ENCODE data around the gene KCNK4. TPM values are rescaled to one million over a fixed set of nuclear protein-coding genes. Genes with fewer than 3 reads are reported as not detected.

KCNK4 gene
- polyA plus RNA-seq, 1 donor from 2014 or later = 1.0 TPM

DNA sequence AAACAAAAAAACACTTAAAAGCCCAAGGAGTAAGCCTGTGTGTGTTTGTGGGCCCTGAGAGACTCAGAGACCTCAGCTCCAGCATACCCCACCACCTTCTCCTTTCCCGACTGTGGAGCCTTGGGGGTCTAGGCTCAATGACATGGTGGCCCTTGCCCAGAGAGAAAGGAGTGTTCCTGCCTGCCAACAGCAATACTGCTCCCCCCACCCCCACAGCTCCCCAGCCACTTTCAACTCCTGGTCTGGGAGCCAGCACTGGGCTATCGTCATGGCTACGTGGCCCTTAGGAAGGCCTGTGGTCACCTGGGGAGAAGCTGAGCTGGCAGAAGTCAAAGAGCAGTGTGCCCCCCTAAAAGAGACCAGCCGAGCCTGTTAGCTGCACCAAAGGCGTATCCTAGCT, 47.0 kb upstream of the KCNK4 start:
- Histone ChIP-seq H4K20me1 (ENCODE audit: insufficient read depth) (no peaks in the 10 kb centered on the region), H3K79me2 (replicated peaks; ENCODE audit: insufficient read depth, low read length) (peaks cover 13% of the 10 kb centered on the region), H3K9me2 (ENCODE audit: insufficient read depth, low read length) (no peaks in the 10 kb centered on the region), H2AFZ (ENCODE audit: low read depth, low read length) (no peak overlapping the region), H3K9ac (ENCODE audit: low read length) (no peak overlapping the region), H3K27me3 (ENCODE audit: insufficient read depth, low read depth, low read length) (no peaks in the 10 kb centered on the region), H3K36me3 (ENCODE audit: insufficient read depth, low read length) (no peaks in the 10 kb centered on the region), H3K27ac (ENCODE audit: low read length) (no peak overlapping the region), H3K4me2 (ENCODE audit: low read length) (no peak overlapping the region), H3K4me3 (ENCODE audit: low read length) (no peak overlapping the region), H3K9me3 (ENCODE audit: low read length) (no peaks in the 10 kb centered on the region), H3F3A (ENCODE audit: insufficient read depth, low read length, poor library complexity, severe bottlenecking) (no peaks in the 10 kb centered on the region)
- TF ChIP-seq SMC3 (conservative IDR thresholded peaks at IDR 0.05; ENCODE audit: poor library complexity) (no peak), POLR2AphosphoS5 (IDR thresholded peaks at IDR 0.05) (no peak), EZH2 (IDR thresholded peaks at IDR 0.05; ENCODE audit: borderline replicate concordance, insufficient read depth, low read length, poor library complexity, severe bottlenecking) (no peak)

- Histone ChIP-seq H3K27me3 (ENCODE audit: insufficient read depth, low read depth, low read length) (no peaks in the 10 kb centered on the region), H3K9me3 (ENCODE audit: low read length) (no peaks in the 10 kb centered on the region), H3K79me2 (replicated peaks; ENCODE audit: insufficient read depth, low read length) (peaks cover 13% of the 10 kb centered on the region), H3K9me2 (ENCODE audit: insufficient read depth, low read length) (no peaks in the 10 kb centered on the region), H3F3A (ENCODE audit: insufficient read depth, low read length, poor library complexity, severe bottlenecking) (no peaks in the 10 kb centered on the region), H3K27ac (ENCODE audit: low read length) (peak overlapping the region; percentile 57), H3K36me3 (ENCODE audit: insufficient read depth, low read length) (no peaks in the 10 kb centered on the region), H3K4me3 (ENCODE audit: low read length) (peak overlapping the region; percentile 99), H2AFZ (ENCODE audit: low read depth, low read length) (no peak overlapping the region), H4K20me1 (ENCODE audit: insufficient read depth) (no peaks in the 10 kb centered on the region), H3K9ac (ENCODE audit: low read length) (peak overlapping the region; percentile 85), H3K4me2 (ENCODE audit: low read length) (peak overlapping the region; percentile 89)
- TF ChIP-seq SMC3 (conservative IDR thresholded peaks at IDR 0.05; ENCODE audit: poor library complexity) = no peak
- no peak for TF ChIP-seq POLR2AphosphoS5 (IDR thresholded peaks at IDR 0.05)
- TF ChIP-seq MXI1 (conservative IDR thresholded peaks at IDR 0.05; ENCODE audit: poor library complexity, severe bottlenecking) = no peak
- no peak for TF ChIP-seq TAF1 (IDR thresholded peaks at IDR 0.05; ENCODE audit: low read depth)
- TF ChIP-seq, protein P1, sequence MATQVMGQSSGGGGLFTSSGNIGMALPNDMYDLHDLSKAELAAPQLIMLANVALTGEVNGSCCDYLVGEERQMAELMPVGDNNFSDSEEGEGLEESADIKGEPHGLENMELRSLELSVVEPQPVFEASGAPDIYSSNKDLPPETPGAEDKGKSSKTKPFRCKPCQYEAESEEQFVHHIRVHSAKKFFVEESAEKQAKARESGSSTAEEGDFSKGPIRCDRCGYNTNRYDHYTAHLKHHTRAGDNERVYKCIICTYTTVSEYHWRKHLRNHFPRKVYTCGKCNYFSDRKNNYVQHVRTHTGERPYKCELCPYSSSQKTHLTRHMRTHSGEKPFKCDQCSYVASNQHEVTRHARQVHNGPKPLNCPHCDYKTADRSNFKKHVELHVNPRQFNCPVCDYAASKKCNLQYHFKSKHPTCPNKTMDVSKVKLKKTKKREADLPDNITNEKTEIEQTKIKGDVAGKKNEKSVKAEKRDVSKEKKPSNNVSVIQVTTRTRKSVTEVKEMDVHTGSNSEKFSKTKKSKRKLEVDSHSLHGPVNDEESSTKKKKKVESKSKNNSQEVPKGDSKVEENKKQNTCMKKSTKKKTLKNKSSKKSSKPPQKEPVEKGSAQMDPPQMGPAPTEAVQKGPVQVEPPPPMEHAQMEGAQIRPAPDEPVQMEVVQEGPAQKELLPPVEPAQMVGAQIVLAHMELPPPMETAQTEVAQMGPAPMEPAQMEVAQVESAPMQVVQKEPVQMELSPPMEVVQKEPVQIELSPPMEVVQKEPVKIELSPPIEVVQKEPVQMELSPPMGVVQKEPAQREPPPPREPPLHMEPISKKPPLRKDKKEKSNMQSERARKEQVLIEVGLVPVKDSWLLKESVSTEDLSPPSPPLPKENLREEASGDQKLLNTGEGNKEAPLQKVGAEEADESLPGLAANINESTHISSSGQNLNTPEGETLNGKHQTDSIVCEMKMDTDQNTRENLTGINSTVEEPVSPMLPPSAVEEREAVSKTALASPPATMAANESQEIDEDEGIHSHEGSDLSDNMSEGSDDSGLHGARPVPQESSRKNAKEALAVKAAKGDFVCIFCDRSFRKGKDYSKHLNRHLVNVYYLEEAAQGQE (IDR thresholded peaks at IDR 0.05; ENCODE audit: borderline replicate concordance) = no peak
- TF ChIP-seq EZH2 (IDR thresholded peaks at IDR 0.05; ENCODE audit: borderline replicate concordance, insufficient read depth, low read length, poor library complexity, severe bottlenecking) = no peak
- TF ChIP-seq, protein P2, sequence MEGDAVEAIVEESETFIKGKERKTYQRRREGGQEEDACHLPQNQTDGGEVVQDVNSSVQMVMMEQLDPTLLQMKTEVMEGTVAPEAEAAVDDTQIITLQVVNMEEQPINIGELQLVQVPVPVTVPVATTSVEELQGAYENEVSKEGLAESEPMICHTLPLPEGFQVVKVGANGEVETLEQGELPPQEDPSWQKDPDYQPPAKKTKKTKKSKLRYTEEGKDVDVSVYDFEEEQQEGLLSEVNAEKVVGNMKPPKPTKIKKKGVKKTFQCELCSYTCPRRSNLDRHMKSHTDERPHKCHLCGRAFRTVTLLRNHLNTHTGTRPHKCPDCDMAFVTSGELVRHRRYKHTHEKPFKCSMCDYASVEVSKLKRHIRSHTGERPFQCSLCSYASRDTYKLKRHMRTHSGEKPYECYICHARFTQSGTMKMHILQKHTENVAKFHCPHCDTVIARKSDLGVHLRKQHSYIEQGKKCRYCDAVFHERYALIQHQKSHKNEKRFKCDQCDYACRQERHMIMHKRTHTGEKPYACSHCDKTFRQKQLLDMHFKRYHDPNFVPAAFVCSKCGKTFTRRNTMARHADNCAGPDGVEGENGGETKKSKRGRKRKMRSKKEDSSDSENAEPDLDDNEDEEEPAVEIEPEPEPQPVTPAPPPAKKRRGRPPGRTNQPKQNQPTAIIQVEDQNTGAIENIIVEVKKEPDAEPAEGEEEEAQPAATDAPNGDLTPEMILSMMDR (IDR thresholded peaks at IDR 0.05; ENCODE audit: poor library complexity, severe bottlenecking) = no peak
- no peak for TF ChIP-seq EP300 (conservative IDR thresholded peaks at IDR 0.05; ENCODE audit: poor library complexity, severe bottlenecking)
- TF ChIP-seq RAD21 (conservative IDR thresholded peaks at IDR 0.05) = no peak
Observed at GRCh38 chr11:64244966-64245365, 46.1 kb upstream of the KCNK4 start.

Measured in neural cell (in vitro differentiated cells).